ENCODE measurements around the gene CIAPIN1.
A peak's percentile ranks its signal among the peaks of the same experiment; 100 is the strongest.

Gene CIAPIN1

DNA sequence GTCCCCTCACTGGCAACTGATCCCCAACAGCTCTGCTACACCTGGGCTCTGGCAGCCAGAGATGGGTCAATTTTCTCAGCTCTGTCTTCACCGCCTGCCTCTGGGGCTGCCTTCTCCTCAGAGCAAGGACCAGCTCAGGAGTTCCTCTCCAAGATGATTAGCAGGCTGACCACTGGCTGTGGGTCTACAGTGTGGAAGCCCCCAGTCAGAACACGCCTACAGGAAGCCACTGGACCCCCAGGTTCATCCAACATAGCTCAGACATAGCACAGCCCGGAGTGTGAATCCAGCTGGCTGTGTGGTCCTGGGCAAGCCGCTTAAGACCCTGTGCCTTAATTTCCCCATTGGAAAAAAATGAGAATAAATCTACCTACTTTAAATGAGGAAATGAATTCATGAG lies 34.2 kb upstream of the CIAPIN1 start:
- no peak overlapping the region for H3K9ac ChIP-seq (ENCODE audit: low read length)

GRCh38 chr16:57480754-57481230 lies 33.6 kb upstream of the CIAPIN1 start:
- Histone ChIP-seq H3K9ac (ENCODE audit: low read length) (peak overlapping the region; percentile 49), H3K4me1 (ENCODE audit: control insufficient read depth, insufficient read depth, low read length) (peaks cover 26% of the 10 kb centered on the region), H3K4me3 (ENCODE audit: low read length) (no peak overlapping the region), H3K9me3 (ENCODE audit: control insufficient read depth, low read length) (no peaks in the 10 kb centered on the region), H3K36me3 (ENCODE audit: control insufficient read depth, insufficient read depth, low read length, severe bottlenecking) (no peaks in the 10 kb centered on the region), H3K27me3 (replicated peaks; ENCODE audit: control insufficient read depth, insufficient read depth, low read length) (no peaks in the 10 kb centered on the region)
- DNase-seq (ENCODE audit: low read depth), result no peak

More for the DNA sequence above, 34.2 kb upstream of the CIAPIN1 start:
- no peak for DNase-seq (ENCODE audit: low read depth)
- Histone ChIP-seq H3K4me3 (ENCODE audit: low read length) (no peak overlapping the region), H3K4me1 (ENCODE audit: control insufficient read depth, insufficient read depth, low read length) (peaks cover 26% of the 10 kb centered on the region), H3K27me3 (replicated peaks; ENCODE audit: control insufficient read depth, insufficient read depth, low read length) (no peaks in the 10 kb centered on the region), H3K9me3 (ENCODE audit: control insufficient read depth, low read length) (no peaks in the 10 kb centered on the region), H3K36me3 (ENCODE audit: control insufficient read depth, insufficient read depth, low read length, severe bottlenecking) (no peaks in the 10 kb centered on the region)

GRCh38 chr16:57479976-57480753 lies 33.0 kb upstream of the CIAPIN1 start:
- Histone ChIP-seq H3K36me3 (ENCODE audit: control insufficient read depth, insufficient read depth, low read length, severe bottlenecking) (no peaks in the 10 kb centered on the region), H3K4me3 (ENCODE audit: low read length) (peak overlapping the region; percentile 86), H3K9me3 (ENCODE audit: control insufficient read depth, low read length) (no peaks in the 10 kb centered on the region), H3K27me3 (replicated peaks; ENCODE audit: control insufficient read depth, insufficient read depth, low read length) (no peaks in the 10 kb centered on the region), H3K4me1 (ENCODE audit: control insufficient read depth, insufficient read depth, low read length) (peaks cover 20% of the 10 kb centered on the region), H3K9ac (ENCODE audit: low read length) (peak overlapping the region; percentile 82)
- peak; percentile 49 for DNase-seq (ENCODE audit: low read depth)

- Histone ChIP-seq H3K4me3 (ENCODE audit: low read length) (peak overlapping the region; percentile 86), H3K9ac (ENCODE audit: low read length) (peak overlapping the region; percentile 82), H3K4me1 (ENCODE audit: control insufficient read depth, insufficient read depth, low read length) (peaks cover 18% of the 10 kb centered on the region), H3K27me3 (replicated peaks; ENCODE audit: control insufficient read depth, insufficient read depth, low read length) (no peaks in the 10 kb centered on the region), H3K36me3 (ENCODE audit: control insufficient read depth, insufficient read depth, low read length, severe bottlenecking) (peaks cover 4% of the 10 kb centered on the region), H3K9me3 (ENCODE audit: control insufficient read depth, low read length) (no peaks in the 10 kb centered on the region)
- peak; percentile 72 for DNase-seq (ENCODE audit: low read depth)
Observed at GRCh38 chr16:57479205-57479975, 32.2 kb upstream of the CIAPIN1 start.

DNA sequence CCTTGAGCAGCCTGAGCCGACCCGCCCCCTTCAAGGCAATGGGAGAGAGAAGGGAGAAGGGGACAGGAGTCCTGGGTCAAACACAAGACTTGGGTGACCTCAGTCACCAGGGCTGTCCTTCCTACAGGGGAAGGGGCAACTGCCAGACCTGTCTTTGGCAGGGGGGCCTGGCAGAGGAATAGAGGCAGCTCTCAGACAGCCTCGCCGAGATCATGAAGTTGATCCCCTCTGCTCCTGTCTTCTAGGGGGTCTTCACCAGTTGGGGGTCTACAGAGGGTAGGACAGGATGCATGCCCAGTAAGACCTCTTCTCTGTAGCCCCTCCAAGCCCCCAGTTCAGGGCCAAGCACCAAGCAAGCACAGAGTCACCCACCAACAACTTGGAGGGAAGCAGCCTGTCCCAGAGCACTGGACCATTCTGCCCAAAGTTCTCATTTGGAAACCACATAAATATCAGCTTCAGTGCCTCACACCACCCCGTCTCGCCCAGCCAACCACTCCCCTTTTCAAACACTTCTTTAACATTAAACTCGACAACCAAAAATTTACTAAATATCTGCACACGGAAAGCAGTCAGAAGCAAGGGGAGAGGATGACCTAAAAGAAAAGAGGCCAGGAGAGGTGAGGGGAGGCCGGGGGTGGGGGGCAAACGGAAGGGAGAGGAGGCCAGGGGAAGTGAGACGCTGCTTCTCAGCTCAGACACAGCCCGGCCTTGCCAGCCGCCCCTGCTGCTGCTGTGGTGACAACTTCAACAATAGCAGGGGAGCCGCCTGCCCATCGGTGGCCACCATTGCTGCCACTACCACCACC lies 31.4 kb upstream of the CIAPIN1 start:
- Histone ChIP-seq H3K9ac (ENCODE audit: low read length) (peak overlapping the region; percentile 82), H3K4me1 (ENCODE audit: control insufficient read depth, insufficient read depth, low read length) (peaks cover 18% of the 10 kb centered on the region), H3K4me3 (ENCODE audit: low read length) (peak overlapping the region; percentile 86), H3K9me3 (ENCODE audit: control insufficient read depth, low read length) (no peaks in the 10 kb centered on the region), H3K27me3 (replicated peaks; ENCODE audit: control insufficient read depth, insufficient read depth, low read length) (no peaks in the 10 kb centered on the region), H3K36me3 (ENCODE audit: control insufficient read depth, insufficient read depth, low read length, severe bottlenecking) (peaks cover 12% of the 10 kb centered on the region)
- DNase-seq (ENCODE audit: low read depth), result no peak

- Histone ChIP-seq H3K27me3 (replicated peaks; ENCODE audit: control insufficient read depth, insufficient read depth, low read length) (no peaks in the 10 kb centered on the region), H3K9me3 (ENCODE audit: control insufficient read depth, low read length) (no peaks in the 10 kb centered on the region), H3K4me3 (ENCODE audit: low read length) (no peak overlapping the region), H3K9ac (ENCODE audit: low read length) (no peak overlapping the region), H3K4me1 (ENCODE audit: control insufficient read depth, insufficient read depth, low read length) (peaks cover 18% of the 10 kb centered on the region), H3K36me3 (ENCODE audit: control insufficient read depth, insufficient read depth, low read length, severe bottlenecking) (peaks cover 22% of the 10 kb centered on the region)
- DNase-seq (ENCODE audit: low read depth), result no peak
Observed at GRCh38 chr16:57477531-57478202, 30.5 kb upstream of the CIAPIN1 start.

GRCh38 chr16:57476546-57477410 lies 29.6 kb upstream of the CIAPIN1 start:
- H3K4me1 ChIP-seq (ENCODE audit: control insufficient read depth, insufficient read depth, low read length), result peaks cover 18% of the 10 kb centered on the region
- H3K36me3 ChIP-seq (ENCODE audit: control insufficient read depth, insufficient read depth, low read length, severe bottlenecking), result peaks cover 24% of the 10 kb centered on the region
- H3K9ac ChIP-seq (ENCODE audit: low read length), result no peak overlapping the region
- DNase-seq (ENCODE audit: low read depth), result no peak
- no peak overlapping the region for H3K4me3 ChIP-seq (ENCODE audit: low read length)
- H3K9me3 ChIP-seq (ENCODE audit: control insufficient read depth, low read length), result no peaks in the 10 kb centered on the region
- H3K27me3 ChIP-seq (replicated peaks; ENCODE audit: control insufficient read depth, insufficient read depth, low read length), result no peaks in the 10 kb centered on the region

GRCh38 chr16:57475711-57476339 lies 28.6 kb upstream of the CIAPIN1 start:
- Histone ChIP-seq H3K36me3 (ENCODE audit: control insufficient read depth, insufficient read depth, low read length, severe bottlenecking) (peaks cover 30% of the 10 kb centered on the region), H3K27me3 (replicated peaks; ENCODE audit: control insufficient read depth, insufficient read depth, low read length) (no peaks in the 10 kb centered on the region), H3K4me3 (ENCODE audit: low read length) (no peak overlapping the region), H3K4me1 (ENCODE audit: control insufficient read depth, insufficient read depth, low read length) (peaks cover 24% of the 10 kb centered on the region), H3K9me3 (ENCODE audit: control insufficient read depth, low read length) (no peaks in the 10 kb centered on the region), H3K9ac (ENCODE audit: low read length) (no peak overlapping the region)
- peak; percentile 36 for DNase-seq (ENCODE audit: low read depth)

DNA sequence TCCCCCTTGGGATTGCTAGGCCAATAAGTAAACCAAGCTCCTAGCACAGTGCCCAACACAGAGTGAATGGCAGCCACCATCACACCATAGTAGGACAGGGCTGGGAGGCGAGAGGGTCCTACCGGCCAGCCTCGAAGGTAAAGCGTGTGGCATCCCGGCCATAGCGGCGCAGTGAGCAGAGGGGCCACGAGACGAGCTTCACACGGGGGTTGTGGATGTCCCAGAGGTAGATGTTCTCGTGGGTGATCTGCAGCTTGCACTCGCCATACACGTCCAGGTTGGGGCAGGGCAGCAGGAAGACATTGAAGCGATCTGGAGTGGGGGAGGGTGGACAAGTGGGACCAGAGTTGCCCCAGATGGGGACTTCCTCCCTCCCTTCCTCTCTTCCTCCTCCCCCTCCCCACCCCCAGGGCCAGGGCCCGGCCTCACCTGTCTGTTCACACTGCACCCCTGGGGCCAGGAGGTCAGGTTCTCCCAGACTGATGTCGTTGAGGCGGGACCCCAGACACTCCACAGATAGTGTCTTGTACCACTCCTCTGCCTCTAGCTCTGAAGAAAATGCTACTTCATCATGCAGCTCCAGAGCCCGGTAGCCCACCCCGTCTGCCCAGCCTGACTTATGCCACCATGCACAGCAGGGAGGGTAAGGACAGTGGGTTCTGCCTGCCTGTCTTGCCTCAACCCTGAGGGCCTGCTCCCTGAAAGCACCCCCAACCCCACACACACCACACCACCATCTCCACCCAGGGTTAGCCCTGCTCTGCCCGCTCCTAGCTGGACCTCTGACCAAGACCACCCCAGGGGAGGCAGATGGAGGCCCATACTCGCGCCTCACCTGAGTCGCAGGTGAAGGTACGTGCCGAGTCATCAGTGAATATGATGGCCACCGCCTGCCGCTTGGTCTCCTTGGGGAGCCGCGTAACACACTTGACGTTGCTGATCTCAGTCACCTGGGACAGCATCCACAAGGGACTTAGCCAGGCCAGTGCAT lies 27.8 kb upstream of the CIAPIN1 start:
- Histone ChIP-seq H3K9me3 (ENCODE audit: control insufficient read depth, low read length) (no peaks in the 10 kb centered on the region), H3K36me3 (ENCODE audit: control insufficient read depth, insufficient read depth, low read length, severe bottlenecking) (peaks cover 39% of the 10 kb centered on the region), H3K4me3 (ENCODE audit: low read length) (no peak overlapping the region), H3K4me1 (ENCODE audit: control insufficient read depth, insufficient read depth, low read length) (peaks cover 31% of the 10 kb centered on the region), H3K9ac (ENCODE audit: low read length) (no peak overlapping the region), H3K27me3 (replicated peaks; ENCODE audit: control insufficient read depth, insufficient read depth, low read length) (no peaks in the 10 kb centered on the region)
- DNase-seq (ENCODE audit: low read depth), result no peak

Measured in adipocyte (in vitro differentiated cells).